A673 (cell line): ENCODE data around the gene FAM161B. TPM values are rescaled to one million over a fixed set of nuclear protein-coding genes. Genes with fewer than 3 reads are reported as not detected.

Experiments used
- total RNA-seq: library from RNA; stranded (reverse); gene quantifications from 2 replicates; pipeline ENCODE4 v1.2.3, GENCODE V29; 2021

FAM161B gene
- total RNA-seq, 1 experiment from 2014 or later: 1.7 TPM

Other genes with a start within 250 kb of the FAM161B start
- gene PNMA1, start 235.7 kb downstream of the FAM161B start, total RNA-seq: 48.8 and 51.4 TPM in 2 replicates
- 16.0 and 17.3 TPM in 2 replicates for gene PTGR2, start 98.3 kb downstream of the FAM161B start, total RNA-seq
- gene ZNF410, start 63.2 kb downstream of the FAM161B start, total RNA-seq: 60.4 and 69.4 TPM in 2 replicates
- 23.7 and 24.5 TPM in 2 replicates for gene COQ6, start 208 bp upstream of the FAM161B start, total RNA-seq
- gene ENTPD5, start 69.2 kb upstream of the FAM161B start, total RNA-seq: 14.6 and 15.4 TPM in 2 replicates
- 1.6 and 3.2 TPM in 2 replicates for gene BBOF1, start 69.3 kb upstream of the FAM161B start, total RNA-seq
- 11.0 and 18.9 TPM in 2 replicates for gene ALDH6A1, start 134.4 kb upstream of the FAM161B start, total RNA-seq
- gene LIN52, start 134.9 kb upstream of the FAM161B start, total RNA-seq: 15.1 and 16.9 TPM in 2 replicates